ENCODE results near the gene SLC22A23.

Gene SLC22A23

DNA sequence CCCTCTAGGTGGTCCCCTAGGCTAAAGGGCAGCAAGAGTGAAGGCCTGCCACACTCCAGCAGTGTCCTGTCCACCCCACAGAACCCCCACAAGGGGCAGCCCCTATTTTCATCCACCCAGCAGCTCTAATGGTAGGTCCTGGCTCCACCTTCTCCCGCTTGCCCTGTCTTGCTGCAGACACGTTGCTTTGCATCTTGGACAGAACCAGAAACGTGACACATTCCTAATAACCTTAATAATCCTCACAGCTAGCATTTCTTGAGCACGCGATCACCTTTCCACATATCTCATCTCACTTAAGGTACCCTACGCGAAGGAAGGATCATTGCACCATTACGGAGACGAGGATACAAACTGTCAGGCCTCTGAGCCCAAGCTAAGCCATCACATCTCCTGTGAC, 11.7 kb upstream of the SLC22A23 start:
- DNase-seq = no peak

DNA sequence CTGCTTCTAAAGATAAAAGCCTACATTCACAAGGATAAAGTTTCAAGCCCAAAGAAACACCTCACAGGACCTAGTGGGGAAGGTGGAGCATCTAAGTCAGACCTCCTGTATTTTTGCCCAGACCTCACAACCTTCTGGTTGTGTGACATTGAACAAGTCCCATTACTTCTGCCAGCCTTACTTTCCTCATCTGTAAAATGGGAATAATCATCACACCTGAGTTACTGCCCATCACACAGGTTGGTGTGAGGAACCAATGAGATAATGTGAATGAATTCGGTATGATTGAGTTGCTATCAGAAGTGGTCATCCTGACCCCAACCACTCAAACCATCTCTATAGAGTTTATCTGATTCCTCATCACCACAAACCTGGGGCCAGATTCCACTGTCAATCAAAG, 11.1 kb upstream of the SLC22A23 start:
- no peak for DNase-seq

DNA sequence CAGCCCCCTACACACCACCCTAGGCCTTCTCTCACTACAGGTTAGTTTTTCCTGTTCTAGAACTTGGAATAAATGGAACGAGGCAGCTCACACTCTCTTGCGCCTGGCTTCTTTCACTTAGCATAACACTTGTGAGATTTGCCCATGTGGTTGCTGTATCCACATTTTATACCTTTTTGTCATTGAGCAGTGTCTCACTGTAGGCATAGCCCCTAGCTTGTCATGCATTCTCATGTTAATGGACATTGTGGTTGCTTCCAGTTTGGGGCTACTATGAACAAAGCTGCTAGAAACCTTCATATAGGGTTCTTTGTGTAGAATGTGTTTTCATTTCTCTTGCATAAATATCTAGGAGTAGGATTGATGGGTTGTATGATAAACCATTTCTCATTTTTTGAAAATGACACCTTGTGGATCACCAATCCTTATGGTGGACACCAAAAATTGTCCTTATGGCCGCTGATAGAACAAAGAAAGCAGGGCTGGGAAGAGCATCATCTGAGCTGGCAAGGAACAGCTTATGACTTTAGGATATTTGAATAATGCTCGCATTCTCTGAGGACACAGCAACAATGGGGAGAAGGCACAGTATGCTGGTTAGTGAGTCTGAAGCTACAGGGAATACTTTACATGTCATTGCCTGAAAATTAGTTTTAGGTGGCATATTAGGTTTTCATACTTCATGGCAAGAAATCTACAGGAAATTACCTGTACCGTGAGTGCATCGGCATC, 9.8 kb upstream of the SLC22A23 start:
- DNase-seq = no peak

DNA sequence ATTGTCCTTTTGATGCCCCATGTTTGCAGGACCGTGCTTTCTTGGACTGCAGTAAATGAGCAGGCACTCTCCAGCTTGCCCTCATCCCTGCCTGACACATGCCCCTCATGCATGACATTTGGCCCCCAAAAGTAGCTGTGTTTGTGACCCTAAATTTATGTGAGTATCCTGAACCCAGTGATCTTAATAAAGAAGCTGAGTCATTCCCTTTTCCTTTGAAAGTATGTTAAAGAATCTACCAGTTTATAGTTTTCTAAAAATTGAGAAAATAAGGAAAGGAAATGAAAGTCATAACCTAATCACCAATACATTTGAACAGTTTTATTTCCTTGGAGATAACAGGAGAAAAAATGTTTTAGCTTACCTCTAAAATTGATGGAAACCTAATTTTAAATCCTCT, 3.4 kb upstream of the SLC22A23 start:
- DNase-seq = no peak

DNA sequence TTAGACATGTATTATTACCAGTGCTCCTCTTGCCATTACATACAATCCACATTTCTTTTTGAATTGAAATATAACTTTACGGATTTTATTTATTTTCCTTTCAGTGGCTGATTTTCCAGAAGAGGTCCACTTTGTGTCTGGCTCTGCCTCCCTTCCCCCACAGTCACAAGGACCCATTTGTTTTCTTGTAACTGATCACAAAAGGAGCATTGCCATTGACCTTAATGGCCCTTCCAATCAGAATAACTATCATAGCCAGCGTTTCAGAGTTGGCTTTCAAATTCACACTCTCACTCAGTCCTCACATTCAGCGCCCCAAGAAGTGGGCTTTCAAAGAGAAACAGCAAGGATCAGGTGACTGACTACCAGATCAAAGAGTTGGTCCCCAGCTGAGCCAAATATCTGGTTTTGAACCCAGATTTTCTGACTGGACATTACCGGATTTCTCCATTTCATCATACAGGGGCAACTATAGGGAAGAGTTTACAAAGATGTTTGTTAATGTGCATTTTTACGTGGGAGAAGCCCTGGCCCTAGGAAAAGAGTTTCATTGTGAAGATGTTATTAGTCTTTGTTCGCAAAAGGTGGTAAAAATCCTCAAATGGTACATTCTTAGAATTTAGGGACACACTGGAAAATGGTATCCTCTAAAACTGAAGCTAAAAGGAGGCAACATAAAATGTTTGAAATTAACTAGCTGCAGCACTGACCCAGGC, 2.0 kb upstream of the SLC22A23 start:
- no peak for DNase-seq

DNA sequence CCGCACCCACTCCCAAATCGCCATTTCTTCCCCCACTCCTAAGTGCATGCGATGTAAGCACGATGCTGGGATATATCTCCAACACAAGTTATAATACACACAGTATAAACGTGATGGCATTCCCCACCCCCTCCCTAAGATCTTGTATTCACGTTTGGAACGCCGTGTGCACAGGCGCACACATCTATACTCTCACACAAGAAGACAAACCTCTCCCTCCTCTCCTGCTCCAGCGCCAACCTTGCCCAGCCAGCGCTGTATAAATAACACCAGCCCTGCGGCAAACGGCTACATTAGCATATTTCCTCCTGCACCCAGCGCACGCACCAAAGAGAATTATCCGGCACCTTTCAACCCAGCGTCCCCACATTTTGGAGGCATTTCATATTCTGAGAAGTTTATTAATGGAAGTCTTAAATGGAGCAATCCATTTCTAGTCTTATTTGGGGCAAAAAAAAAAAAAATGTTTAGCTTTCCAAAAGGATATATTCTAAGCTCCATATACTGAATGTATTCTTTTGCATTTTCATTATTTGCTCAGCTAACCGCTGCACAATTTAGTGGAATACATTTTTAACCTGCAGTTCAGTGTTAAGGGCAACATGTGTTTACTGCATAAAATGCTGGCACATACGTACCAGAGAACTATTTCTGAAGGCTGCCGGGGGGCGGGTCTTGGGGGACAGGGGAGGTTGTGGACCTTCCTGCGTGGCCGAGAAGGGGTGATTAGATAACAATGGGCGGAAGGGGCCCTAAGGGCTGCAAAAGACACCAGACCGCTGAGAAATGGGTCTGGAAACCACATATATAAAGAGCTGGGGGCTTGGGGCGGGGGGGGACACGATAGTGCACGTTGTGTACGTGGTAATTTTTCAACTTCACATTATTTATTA, 1.1 kb upstream of the SLC22A23 start:
- peak; percentile 86 for DNase-seq

DNA sequence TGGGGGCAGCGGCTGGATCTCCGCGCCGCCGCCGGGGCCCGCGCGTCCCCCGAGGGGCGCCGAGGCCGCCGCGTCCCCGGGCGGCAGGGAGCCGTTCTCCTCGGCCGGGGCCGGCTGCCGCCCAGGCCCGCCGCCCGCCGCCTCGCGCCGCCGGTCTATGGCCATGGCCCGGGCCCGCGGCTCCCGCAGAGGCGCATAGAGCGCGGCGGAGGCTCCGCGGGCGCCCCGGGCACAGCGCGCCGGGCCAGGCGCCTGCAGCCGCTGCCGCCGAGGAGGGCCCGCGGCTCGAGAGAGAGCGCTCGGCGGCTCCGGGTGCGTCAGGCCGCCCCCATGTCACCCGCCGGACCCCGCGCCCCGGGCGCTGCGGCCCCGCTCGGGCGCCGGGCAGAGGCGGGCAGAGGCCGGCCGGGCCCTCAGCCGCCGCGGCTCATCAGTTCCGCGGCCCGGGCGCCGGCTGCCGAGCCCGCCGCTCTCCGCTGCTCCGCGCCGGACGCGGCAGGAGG, 404 bp downstream of the SLC22A23 start:
- no peak for DNase-seq

DNA sequence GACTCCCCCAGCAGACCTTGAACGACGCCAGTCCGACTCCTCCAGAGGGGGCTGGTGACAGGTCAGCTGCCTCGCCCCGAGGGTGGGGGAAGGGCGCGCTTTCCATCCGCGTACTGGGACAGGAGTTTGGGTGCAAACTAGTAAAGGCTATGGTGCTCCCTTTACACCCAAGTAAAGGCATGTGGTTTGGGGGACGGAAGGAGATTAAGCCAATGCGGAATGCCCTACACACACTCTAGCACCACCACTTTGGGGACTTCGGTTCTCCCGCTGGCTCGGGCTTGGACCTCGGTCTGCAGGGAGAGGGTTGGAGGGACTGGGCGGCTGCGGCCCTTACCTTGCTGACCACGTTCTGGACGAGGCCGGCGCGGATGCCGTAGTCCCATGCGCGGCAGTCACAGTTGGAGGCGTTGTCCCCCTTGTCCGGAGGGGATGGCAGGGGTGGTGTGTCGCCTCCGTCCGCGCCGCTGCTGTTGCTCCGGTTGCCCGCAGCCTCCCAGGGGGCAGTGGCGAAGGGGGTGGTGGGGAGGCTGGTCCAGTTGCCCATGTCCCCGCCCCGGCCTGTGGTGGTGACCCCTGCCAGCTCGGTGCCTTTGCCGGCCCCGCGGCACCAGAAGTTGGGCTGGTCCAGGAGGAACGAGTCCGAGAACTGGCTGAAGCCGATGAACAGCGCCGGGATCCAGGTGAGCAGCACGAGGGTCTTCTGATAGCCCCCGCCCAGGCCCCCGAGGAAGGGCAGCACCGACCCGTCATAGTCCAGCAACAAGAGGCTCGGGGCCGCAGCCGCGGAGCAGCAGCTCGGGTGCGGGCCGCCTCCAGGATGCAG, 1.1 kb downstream of the SLC22A23 start:
- DNase-seq = peak; percentile 48

DNA sequence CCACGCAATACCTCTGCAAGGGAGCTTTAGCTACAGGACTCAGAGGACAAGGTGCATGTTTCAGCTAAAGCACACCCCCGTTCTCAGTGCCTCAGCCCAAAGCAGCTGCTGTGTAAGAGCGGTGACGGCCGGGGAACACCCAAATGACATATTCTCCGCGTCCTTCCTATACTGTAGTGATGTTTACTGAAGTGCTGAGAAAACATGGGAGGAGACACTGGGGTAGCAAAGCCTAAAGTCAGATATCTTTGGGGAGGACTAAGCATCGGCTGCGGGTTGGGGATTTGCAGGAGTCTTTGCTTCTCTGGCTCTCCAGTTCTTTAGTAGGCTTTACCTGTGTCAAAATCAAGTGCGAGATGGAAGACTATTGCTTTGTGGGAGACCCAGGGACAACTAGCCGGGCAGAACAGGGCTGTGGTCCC, 1.7 kb downstream of the SLC22A23 start:
- peak; percentile 67 for DNase-seq

DNA sequence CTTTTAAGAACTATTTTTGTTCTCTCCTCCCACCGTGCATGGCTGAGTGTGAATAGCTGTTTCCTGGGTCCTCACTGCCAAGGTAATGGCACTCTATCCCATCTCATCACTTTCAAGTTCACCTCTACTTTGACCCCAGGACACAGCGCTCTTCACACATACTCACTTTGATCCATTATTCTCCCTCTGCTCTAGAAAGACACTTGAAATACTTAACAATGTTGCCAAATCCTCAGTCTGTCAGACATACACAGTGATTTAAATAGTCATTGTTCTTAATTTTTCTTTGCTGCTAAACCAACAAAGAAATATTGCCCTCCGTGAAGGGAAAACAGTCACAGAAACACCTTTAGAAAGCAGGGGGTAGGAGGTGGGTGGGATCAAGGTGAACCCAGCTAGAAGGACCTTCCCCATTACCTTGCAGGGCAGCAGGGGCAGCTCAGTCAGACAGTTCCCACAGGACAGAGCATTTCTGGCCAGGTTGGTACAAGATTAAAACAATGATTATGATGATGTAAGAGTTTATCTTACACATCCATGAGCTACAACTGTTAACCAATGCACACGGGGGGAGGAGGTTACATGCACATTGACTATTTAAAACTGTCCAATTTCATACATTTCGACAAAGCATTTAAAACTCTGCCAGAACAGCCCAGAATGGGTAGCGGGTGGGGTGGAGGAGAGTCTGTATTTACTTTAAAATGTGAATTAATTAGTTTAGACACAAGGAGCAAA, 2.4 kb downstream of the SLC22A23 start:
- peak; percentile 40 for DNase-seq

DNA sequence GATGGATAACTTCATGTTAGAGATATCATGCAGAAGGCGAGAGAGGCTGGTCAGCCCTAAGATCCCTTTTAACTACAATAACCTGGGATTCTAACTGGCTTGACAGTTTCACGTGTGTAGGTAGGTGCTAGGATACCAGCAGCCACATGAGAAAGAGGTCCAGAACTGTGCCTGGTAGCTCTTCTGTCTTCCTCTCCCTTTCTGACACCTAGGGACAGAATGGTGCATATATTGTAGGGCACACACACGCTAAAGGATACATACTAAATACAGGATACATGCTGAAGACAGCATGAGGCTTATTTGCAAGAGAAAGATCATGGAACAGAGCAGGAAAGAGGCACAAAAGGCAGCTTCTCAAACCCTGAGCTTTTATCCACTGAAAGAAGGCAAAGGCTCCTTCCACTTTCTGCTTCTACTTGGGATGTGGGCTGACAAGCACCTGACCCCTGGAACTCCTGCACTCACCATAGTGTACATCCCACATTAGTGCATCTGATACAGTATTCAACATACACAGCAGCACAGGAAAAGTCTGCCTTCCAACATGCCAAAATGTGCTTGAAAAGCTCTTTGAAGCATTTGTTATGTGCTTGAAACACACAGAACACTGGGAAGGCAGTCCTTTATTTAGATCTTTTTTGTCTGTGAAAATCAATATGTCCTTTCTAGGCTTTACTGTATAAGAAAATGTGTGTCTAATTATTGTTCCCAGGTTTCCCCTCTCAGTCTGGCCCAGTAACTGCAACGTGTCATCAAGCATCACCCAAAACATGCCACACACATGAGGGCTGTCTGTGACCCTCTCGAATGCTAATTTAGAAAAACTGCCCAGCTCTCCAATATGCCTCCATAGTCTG, 3.2 kb downstream of the SLC22A23 start:
- peak; percentile 36 for DNase-seq

DNA sequence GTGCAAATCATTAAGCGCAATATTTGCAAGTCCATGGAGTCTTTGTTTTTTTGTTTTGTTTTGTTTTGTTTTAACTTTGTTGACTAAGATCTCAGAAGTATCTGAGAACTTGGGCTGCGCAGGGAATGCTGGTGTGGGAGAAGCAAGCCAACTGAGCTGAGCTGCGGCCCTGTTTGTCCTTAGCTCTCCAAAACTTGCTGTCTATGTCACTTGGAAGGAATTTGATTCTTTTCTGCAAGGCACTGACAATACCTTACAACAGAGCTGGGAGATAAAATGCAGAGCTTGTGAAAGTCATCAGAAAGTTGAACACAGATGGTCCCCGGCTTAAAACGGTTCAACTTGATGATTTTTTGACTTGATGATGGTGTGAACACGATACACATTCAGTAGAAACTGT, 5.4 kb downstream of the SLC22A23 start:
- no peak for DNase-seq

DNA sequence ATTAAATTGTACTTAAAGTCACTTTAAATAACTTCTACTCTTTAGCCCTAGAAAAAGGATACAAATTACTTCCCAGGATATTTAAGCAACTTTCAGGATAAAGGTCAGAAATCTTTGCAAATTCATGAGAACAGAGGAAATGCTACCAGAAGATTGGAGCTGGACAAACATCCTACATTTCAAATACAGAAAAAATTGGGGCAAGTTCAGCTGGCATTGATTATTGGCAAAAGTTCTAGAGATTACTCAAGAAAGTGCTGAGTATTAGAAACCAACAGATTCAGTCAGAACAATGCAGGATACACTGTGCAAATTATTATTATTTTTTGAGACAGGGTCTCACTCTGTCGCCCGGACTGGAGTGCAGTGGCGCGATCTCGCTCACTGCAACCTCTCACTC, 6.0 kb downstream of the SLC22A23 start:
- no peak for DNase-seq

DNA sequence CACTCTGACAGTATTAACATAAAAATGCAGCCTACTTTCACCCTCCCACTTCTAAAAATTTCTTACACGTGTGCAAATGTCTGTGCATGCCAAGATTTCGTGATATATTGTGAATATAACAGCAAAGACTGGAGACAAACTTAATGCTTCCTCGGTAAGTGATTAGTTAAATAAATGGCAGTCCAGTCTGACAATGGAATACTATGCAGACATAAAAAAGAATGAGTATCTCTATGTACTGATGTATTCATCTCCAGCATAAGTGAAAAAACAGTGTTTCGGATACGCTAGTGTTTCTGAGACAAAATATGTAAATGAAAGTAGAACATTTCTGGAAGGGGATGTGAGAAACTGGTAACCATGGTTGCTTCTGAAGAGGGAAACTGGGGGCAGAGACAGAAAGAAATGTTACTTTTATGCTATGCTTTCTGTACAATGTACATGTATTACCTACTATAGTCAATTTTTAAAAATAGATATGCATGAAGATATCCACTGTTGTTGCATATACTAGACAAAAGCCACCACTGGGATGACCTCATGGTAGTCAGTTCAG, 7.0 kb downstream of the SLC22A23 start:
- no peak for DNase-seq

DNA sequence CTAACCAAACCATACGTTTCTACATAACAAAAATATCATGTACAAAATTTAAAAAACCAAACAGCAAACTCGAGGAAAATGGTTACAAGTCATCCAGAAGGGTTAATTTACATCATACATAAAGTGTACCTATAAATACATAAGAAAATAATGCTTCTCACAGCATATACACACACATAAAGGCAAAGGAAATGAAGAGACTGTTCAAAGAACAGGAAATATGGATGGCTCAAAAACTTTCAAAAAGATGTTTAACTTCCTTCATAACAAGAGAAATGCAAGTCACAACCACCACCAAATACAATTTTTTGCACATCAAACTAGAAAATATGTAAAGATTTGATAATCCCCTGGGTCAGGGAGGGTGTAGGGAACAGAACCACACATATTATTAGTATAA, 7.5 kb downstream of the SLC22A23 start:
- no peak for DNase-seq

DNA sequence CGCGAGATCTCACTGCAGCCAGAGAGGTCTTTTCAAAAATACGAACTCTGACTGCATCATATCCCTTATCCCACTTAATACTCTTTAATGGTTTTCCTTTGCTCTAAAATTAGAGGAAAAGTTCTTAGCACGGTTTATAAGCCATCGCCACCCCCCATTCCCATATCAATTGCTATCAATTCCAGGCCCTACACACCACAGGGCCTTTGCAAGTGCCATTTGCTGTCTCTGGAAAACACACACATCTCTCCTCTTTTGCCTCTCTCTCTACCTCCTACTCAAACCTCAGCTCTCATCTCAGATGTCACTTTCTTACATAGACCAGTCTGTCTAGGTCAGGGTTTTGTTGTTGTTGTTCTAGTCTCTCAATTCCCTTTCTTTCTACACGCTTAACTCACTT, 9.8 kb downstream of the SLC22A23 start:
- no peak for DNase-seq

DNA sequence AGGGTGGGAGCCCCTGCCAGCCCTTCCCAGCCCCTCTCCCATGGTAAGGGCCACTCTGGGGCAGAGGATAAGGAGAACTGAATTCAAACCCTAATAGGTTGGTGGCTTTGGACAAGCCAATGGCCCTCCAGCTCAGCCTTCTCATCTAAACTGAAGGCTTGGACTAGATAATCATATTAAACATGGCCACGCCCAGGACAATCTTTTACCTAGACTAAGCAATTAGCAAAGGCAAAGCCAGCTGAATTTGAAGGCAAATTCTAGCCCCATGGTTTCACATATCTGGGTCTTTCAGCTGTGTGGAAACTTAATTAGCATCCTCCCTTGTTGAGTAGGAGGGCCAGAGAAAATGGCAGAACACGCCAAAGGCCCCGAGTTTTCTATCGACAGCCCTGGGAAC, 10.7 kb downstream of the SLC22A23 start:
- peak; percentile 86 for DNase-seq

DNA sequence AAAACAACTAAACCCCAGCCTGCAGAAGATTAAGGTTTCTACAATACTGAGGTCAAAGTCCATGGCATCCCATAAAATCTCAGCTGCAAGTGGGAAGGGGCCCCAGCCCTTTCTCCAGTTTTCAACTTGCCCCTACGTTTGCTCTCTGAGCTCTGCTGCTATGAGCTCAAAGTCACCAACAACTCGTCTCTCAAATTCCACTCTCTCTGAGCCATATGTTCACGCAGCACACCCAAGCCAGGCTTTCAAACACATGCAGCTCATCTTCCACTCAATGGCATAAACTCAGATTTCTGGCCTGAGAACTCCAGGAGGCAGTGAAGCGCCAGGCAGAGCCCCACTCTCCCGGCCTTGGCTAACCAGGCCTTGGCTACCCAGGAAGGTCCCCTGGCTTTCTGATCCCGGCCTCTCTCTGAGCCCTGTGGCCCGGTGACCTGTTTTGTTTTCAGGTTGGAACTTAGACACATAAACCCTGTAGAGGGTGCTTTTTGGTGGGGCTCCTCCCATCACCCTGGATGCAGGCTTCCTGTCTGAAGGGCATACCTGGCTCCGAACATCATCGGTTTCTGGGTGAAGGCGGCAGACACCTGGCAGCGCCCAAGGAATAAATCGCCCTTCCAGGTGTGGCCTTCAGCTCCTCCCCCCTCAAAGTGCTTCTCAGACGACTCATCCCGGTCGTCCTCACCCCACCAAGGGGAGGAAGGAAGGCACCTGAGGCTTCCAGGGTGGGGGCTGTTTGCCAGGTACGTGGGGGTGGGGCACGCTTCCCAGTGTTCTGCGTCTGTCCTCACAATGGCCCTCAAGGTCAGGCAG, 12.4 kb downstream of the SLC22A23 start:
- DNase-seq = no peak

DNA sequence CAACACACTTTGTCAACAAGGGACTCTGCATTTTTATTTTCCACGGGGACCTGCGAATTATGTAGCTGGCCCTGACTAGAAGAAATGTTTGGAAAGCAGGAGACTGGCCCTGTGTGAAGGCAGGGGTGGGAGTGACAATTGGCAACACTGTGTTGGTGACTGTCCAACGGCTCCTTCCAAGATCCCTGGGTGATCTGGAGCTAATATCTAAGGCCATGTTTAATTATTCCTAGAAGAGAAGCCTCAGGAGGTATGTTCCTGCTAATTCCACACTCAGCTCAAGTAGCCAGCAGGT, 13.7 kb downstream of the SLC22A23 start:
- peak; percentile 30 for DNase-seq
